Measurements from ENCODE around the gene EIF3B.
A peak's percentile ranks its signal among the peaks of the same experiment; 100 is the strongest.

DNA sequence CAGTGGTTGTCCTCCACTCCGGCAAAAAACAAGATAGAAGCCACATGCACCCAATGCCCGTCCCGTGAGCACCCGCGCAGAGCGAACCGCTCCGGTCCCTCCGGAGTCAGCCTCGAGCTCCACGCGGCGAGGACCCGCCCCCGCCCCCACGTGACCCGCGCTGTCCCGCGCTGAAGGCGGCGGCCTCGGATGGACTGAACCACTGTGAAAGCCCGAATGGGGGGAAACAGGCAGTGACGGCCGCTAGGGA is 766 bp upstream of the EIF3B start:
- TF ChIP-seq POLR2A (IDR thresholded peaks at IDR 0.05), result peak in 1 of 3 donors; percentile 17
- TF ChIP-seq, protein P1, sequence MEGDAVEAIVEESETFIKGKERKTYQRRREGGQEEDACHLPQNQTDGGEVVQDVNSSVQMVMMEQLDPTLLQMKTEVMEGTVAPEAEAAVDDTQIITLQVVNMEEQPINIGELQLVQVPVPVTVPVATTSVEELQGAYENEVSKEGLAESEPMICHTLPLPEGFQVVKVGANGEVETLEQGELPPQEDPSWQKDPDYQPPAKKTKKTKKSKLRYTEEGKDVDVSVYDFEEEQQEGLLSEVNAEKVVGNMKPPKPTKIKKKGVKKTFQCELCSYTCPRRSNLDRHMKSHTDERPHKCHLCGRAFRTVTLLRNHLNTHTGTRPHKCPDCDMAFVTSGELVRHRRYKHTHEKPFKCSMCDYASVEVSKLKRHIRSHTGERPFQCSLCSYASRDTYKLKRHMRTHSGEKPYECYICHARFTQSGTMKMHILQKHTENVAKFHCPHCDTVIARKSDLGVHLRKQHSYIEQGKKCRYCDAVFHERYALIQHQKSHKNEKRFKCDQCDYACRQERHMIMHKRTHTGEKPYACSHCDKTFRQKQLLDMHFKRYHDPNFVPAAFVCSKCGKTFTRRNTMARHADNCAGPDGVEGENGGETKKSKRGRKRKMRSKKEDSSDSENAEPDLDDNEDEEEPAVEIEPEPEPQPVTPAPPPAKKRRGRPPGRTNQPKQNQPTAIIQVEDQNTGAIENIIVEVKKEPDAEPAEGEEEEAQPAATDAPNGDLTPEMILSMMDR (IDR thresholded peaks at IDR 0.05 in 8 of 11, conservative IDR thresholded peaks at IDR 0.05 in 3 of 11), result peak in 1 of 11 experiments; percentile 16

Data from spleen (tissue), 7 donors.